Esophagus squamous epithelium (tissue), 5 donors: ENCODE data around the gene ASPA. TPM values are rescaled to one million over a fixed set of nuclear protein-coding genes. Genes with fewer than 3 reads are reported as not detected.

Source experiments
- DNase-seq: peaks from one replicate; lab custom pipeline; 2025; lab: John Stamatoyannopoulos, UW
- H3K27ac ChIP-seq, 4 donors: fragments of 200-600 bp; sonication (generic); one replicate each; pipeline ENCODE4 v1.5.1; 2016 to 2019; ENCODE audit warnings: mild to moderate bottlenecking in 1 of 4
- H3K27me3 ChIP-seq, 4 donors: fragments of 200-600 bp; sonication (generic); 1 replicate in 3 of 4; 2 replicates in 1 of 4; pipeline versions ENCODE4 v1.5.1 to v1.6.0; 2017 to 2021; ENCODE audit warnings: antibody characterized with exemption in 1 of 4
- H3K36me3 ChIP-seq, 3 donors: fragments of 200-600 bp; sonication (generic); one replicate each; pipeline ENCODE4 v1.5.1; 2016 to 2019
- H3K4me1 ChIP-seq, 3 donors: fragments of 200-600 bp; sonication (generic); one replicate each; pipeline ENCODE4 v1.5.1; 2017 to 2019
- H3K4me3 ChIP-seq, 4 donors: fragments of 200-600 bp; sonication (generic); 1 replicate in 3 of 4; 2 replicates in 1 of 4; pipeline ENCODE4 v1.5.1; 2016 to 2019; ENCODE audit warnings: mild to moderate bottlenecking in 2 of 4, moderate library complexity in 1 of 4
- H3K9me3 ChIP-seq, 3 donors: fragments of 200-600 bp; sonication (generic); one replicate each; pipeline ENCODE4 v1.5.1; 2016 to 2019
- POLR2A ChIP-seq, 4 donors: fragments of 450-650 bp; IDR thresholded peaks; one replicate each; pipeline ENCODE4 v1.6.1; 2017; ENCODE audit warnings: antibody characterized with exemption in 4 of 4, mild to moderate bottlenecking in 4 of 4, moderate library complexity in 3 of 4
- WGBS, 2 donors: methylation state at CpG; one replicate each; pipeline ENCODE4 v1.1.5; 2018; 5-methylcytosine and 5-hydroxymethylcytosine counted together
- intact Hi-C: fragments of 100-400 bp; cut with DNase I; formaldehyde crosslinking; loops from one replicate; pipeline ENCODE4 v1.15.0; 2022
- total RNA-seq, 4 donors: library from RNA; depleted of rRNA; stranded (reverse); fragments of >200 nt; gene quantifications; one replicate each; pipeline ENCODE4 v1.1.0, GENCODE V29; 2016
- TF ChIP-seq, protein P1 (sequence below), 6 experiments: fragments of 450-650 bp in 4 of 6; fragments of 200-600 bp in 2 of 6; sonication (generic) in 2 of 6; IDR thresholded peaks; one replicate each; pipeline ENCODE4 v1.5.1; 2016 to 2019; ENCODE audit warnings: antibody characterized with exemption in 6 of 6, mild to moderate bottlenecking in 4 of 6, moderate library complexity in 4 of 6
- donor health status: DM: yes; HTN: yes; CAD: no.

ASPA gene
- total RNA-seq, 4 donors from 2014 or later: 0.22 to 0.76 (median 0.23) TPM; not detected in 1

GRCh38 chr17:3532106-3532858 lies 56.5 kb downstream of the ASPA start:
- no peaks in the 10 kb centered on the region for H3K9me3 ChIP-seq
- TF ChIP-seq, protein P1, sequence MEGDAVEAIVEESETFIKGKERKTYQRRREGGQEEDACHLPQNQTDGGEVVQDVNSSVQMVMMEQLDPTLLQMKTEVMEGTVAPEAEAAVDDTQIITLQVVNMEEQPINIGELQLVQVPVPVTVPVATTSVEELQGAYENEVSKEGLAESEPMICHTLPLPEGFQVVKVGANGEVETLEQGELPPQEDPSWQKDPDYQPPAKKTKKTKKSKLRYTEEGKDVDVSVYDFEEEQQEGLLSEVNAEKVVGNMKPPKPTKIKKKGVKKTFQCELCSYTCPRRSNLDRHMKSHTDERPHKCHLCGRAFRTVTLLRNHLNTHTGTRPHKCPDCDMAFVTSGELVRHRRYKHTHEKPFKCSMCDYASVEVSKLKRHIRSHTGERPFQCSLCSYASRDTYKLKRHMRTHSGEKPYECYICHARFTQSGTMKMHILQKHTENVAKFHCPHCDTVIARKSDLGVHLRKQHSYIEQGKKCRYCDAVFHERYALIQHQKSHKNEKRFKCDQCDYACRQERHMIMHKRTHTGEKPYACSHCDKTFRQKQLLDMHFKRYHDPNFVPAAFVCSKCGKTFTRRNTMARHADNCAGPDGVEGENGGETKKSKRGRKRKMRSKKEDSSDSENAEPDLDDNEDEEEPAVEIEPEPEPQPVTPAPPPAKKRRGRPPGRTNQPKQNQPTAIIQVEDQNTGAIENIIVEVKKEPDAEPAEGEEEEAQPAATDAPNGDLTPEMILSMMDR (IDR thresholded peaks at IDR 0.05): no peak
- TF ChIP-seq POLR2A (IDR thresholded peaks at IDR 0.05): no peak
- peaks cover 0 to 35% (median 0%) of the 10 kb centered on the region in 3 donors for H3K4me1 ChIP-seq
- DNase-seq: no peak
- H3K36me3 ChIP-seq: no peaks in the 10 kb centered on the region
- no peak overlapping the region for H3K4me3 ChIP-seq
- H3K27me3 ChIP-seq: peaks cover 0 to 46% (median 0%) of the 10 kb centered on the region in 4 donors
- intact Hi-C loops: no loop called here
- 80 to 86% methylated on average over 13 to 24 of the region's 36 CpGs for WGBS, 2 donors
- no peak overlapping the region for H3K27ac ChIP-seq

- Histone ChIP-seq H3K4me3 (no peak overlapping the region), H3K4me1 (peaks cover 0 to 35% (median 0%) of the 10 kb centered on the region in 3 donors), H3K27ac (no peak overlapping the region), H3K9me3 (no peaks in the 10 kb centered on the region), H3K27me3 (peaks cover 0 to 46% (median 0%) of the 10 kb centered on the region in 4 donors), H3K36me3 (no peaks in the 10 kb centered on the region)
- 86 to 92% methylated on average over 1 to 3 of the region's 10 CpGs for WGBS, 2 donors
- no peak for DNase-seq
- TF ChIP-seq POLR2A (IDR thresholded peaks at IDR 0.05): no peak
- TF ChIP-seq, protein P1 (IDR thresholded peaks at IDR 0.05): no peak
- intact Hi-C loops: no loop called here
Observed at GRCh38 chr17:3532859-3533142, 57.0 kb downstream of the ASPA start.

DNA sequence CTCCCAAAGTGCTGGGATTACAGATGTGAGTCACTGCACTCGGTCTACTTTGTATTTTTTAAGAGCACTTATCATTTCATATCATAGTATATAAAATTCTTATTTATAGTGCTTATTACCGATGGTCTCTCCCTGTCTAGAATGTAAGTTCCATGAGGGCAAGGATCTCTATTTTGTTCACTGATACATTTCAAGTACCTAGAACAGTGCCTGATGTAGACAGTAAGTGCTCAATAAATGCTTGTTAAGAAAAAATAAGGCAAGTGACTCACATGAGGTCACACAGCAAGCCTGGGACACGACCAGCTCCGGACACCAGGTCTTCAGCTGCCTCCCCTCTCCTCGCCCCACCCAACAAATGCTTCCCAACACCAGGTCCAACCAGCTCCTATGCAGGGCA lies 58.0 kb downstream of the ASPA start:
- Histone ChIP-seq H3K9me3 (no peaks in the 10 kb centered on the region), H3K4me3 (no peak overlapping the region), H3K27ac (no peak overlapping the region), H3K4me1 (peaks cover 0 to 35% (median 0%) of the 10 kb centered on the region in 3 donors), H3K36me3 (no peaks in the 10 kb centered on the region), H3K27me3 (peaks cover 0 to 46% (median 0%) of the 10 kb centered on the region in 4 donors)
- intact Hi-C loops: no loop called here
- no peak for DNase-seq
- 82 to 85% methylated on average over 3 to 5 of the region's 5 CpGs for WGBS, 2 donors
- TF ChIP-seq, protein P1 (IDR thresholded peaks at IDR 0.05): no peak
- no peak for TF ChIP-seq POLR2A (IDR thresholded peaks at IDR 0.05)

DNA sequence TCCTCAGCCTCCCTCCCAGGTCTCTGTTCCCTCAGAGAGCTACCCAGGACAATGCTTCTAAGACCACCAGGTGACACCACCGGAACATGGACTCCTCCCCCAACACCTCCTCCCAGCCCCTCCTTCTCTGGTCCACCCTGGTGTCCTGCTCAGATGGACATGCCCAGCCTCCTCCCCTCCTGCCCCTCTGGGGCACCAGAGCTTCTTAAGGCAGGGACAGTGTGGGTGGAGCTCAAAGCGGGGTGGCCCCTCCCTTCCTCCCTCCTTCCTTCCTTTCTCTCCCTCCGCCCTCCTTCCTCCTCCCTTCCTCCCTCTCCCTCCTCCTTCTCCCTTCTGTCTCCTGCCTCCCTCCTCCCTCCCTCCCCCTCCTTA lies 59.1 kb downstream of the ASPA start:
- no peak for DNase-seq

GRCh38 chr17:3535253-3535995 lies 59.6 kb downstream of the ASPA start:
- H3K9me3 ChIP-seq: no peaks in the 10 kb centered on the region
- WGBS, 2 donors: 1% methylated on average over 16 of the region's 44 CpGs; no CpG with 5 or more reads in 1 of the 2 donors
- TF ChIP-seq, protein P1 (IDR thresholded peaks at IDR 0.05): peak; percentile 16 to 74 (median 58)
- no peak for TF ChIP-seq POLR2A (IDR thresholded peaks at IDR 0.05)
- peak overlapping the region in 3 of 4 donors; percentile 30 to 49 (median 42) for H3K27ac ChIP-seq
- DNase-seq: no peak
- H3K27me3 ChIP-seq: peaks cover 0 to 46% (median 0%) of the 10 kb centered on the region in 4 donors
- peak overlapping the region; percentile 8 to 59 (median 30) for H3K4me3 ChIP-seq
- no peaks in the 10 kb centered on the region for H3K36me3 ChIP-seq
- H3K4me1 ChIP-seq: peaks cover 0 to 21% (median 0%) of the 10 kb centered on the region in 3 donors
- intact Hi-C loops: no loop called here

More for the DNA sequence above, 59.1 kb downstream of the ASPA start:
- H3K4me3 ChIP-seq: no peak overlapping the region
- 5 to 23% methylated on average over 3 of the region's 3 CpGs for WGBS, 2 donors
- H3K36me3 ChIP-seq: no peaks in the 10 kb centered on the region
- peaks cover 0 to 46% (median 0%) of the 10 kb centered on the region in 4 donors for H3K27me3 ChIP-seq
- H3K9me3 ChIP-seq: no peaks in the 10 kb centered on the region
- TF ChIP-seq POLR2A (IDR thresholded peaks at IDR 0.05): no peak
- peaks cover 0 to 27% (median 0%) of the 10 kb centered on the region in 3 donors for H3K4me1 ChIP-seq
- intact Hi-C loops: no loop called here
- H3K27ac ChIP-seq: peak overlapping the region in 1 of 4 donors; percentile 30
